GM10248 (cell line): Measurements from ENCODE around the gene FLYWCH2.

Experiments used
- CTCF ChIA-PET: fragments of 300-600 bp; sonication (Branson Sonifier 250); formaldehyde crosslinking; extraction: SDS; loops from one replicate; lab custom pipeline; 2021; ENCODE audit warnings: antibody characterized with exemption; lab: Yijun Ruan, JAX
- POLR2A ChIA-PET: fragments of 350-650 bp; sonication (Branson Sonifier 250); formaldehyde crosslinking; extraction: SDS; loops from one replicate; lab custom pipeline; 2020; ENCODE audit warnings: antibody characterized with exemption; lab: Yijun Ruan, JAX
- DNase-seq: peaks from one replicate; pipeline ENCODE4 v3.0.0; 2012; ENCODE audit errors: extremely low spot score
- CTCF ChIP-seq: IDR thresholded peaks from 2 replicates; pipeline ENCODE4 v1.5.1; 2012; ENCODE audit warnings: mild to moderate bottlenecking, low read depth; ENCODE audit errors: extremely low read depth, missing control alignments, control extremely low read depth

FLYWCH2 gene

GRCh38 chr16:2881783-2882649, 999 bp upstream of the FLYWCH2 start:
- CTCF ChIA-PET = interaction anchor here (0.8 to 3.9 kb wide), 14 partner anchors 7 to 45 kb away, joined by 3 to 34 read pairs (median 4); partner anchors contain the start of gene FLYWCH1
- POLR2A ChIA-PET = interaction anchor here (1.0 to 1.7 kb wide), 5 partner anchors 14 to 562 kb away, joined by 3 to 9 read pairs (median 6); partner anchors contain the start of genes FLYWCH1, NAA60 and ZNF597
- no peak for DNase-seq
- no peak for TF ChIP-seq CTCF

GRCh38 chr16:2883458-2883908, 468 bp downstream of the FLYWCH2 start:
- ChIA-PET CTCF (interaction anchor here (0.6 to 3.9 kb wide), 12 partner anchors 11 to 45 kb away, joined by 3 to 34 read pairs (median 4); partner anchors contain the start of gene FLYWCH1), POLR2A (interaction anchor here (1.0 to 1.7 kb wide), 4 partner anchors 16 to 560 kb away, joined by 3 to 9 read pairs (median 4); partner anchors contain the start of genes FLYWCH1, NAA60 and ZNF597)
- TF ChIP-seq CTCF = no peak
- peak; percentile 31 for DNase-seq

- CTCF ChIA-PET = interaction anchor here (0.6 to 3.9 kb wide), 7 partner anchors 12 to 46 kb away, joined by 3 to 34 read pairs (median 8); no protein-coding TSS in a partner anchor
- DNase-seq = no peak
- POLR2A ChIA-PET = no interaction called here
- TF ChIP-seq CTCF = no peak
Measured at GRCh38 chr16:2884041-2884451, 1.0 kb downstream of the FLYWCH2 start.

GRCh38 chr16:2894231-2894630, 11.2 kb downstream of the FLYWCH2 start:
- DNase-seq = no peak
- TF ChIP-seq CTCF = no peak
- ChIA-PET POLR2A (no interaction called here), CTCF (interaction anchor here (1.3 kb wide), 1 partner anchor 33 kb away, joined by 3 read pairs; no protein-coding TSS in a partner anchor)

GRCh38 chr16:2895813-2896212, 12.8 kb downstream of the FLYWCH2 start:
- DNase-seq = no peak
- CTCF ChIA-PET = interaction anchor here (0.7 to 1.3 kb wide), 2 partner anchors 28 to 32 kb away, joined by 3 read pairs; no protein-coding TSS in a partner anchor
- POLR2A ChIA-PET = no interaction called here
- TF ChIP-seq CTCF = no peak

- ChIA-PET POLR2A (interaction anchor here (0.8 kb wide), 1 partner anchor 9 kb away, joined by 3 read pairs; no protein-coding TSS in a partner anchor), CTCF (interaction anchor here (0.9 to 1.6 kb wide), 2 partner anchors 11 to 31 kb away, joined by 3 to 6 read pairs; no protein-coding TSS in a partner anchor)
- no peak for TF ChIP-seq CTCF
Measured at GRCh38 chr16:2896480-2897010, 13.5 kb downstream of the FLYWCH2 start.

More at GRCh38 chr16:2896480-2897010, 13.5 kb downstream of the FLYWCH2 start:
- DNase-seq = peak; percentile 11
